GM19397 (cell line): ENCODE data around the gene HOXC10.

Experiments
- ATAC-seq: cut with Tn5 transposase; IDR thresholded peaks from one replicate; pipeline ENCODE4 v1.9.1; 2021; ENCODE audit warnings: mild to moderate bottlenecking, moderate library complexity; ENCODE audit not compliant: unreplicated experiment

The HOXC10 gene

DNA sequence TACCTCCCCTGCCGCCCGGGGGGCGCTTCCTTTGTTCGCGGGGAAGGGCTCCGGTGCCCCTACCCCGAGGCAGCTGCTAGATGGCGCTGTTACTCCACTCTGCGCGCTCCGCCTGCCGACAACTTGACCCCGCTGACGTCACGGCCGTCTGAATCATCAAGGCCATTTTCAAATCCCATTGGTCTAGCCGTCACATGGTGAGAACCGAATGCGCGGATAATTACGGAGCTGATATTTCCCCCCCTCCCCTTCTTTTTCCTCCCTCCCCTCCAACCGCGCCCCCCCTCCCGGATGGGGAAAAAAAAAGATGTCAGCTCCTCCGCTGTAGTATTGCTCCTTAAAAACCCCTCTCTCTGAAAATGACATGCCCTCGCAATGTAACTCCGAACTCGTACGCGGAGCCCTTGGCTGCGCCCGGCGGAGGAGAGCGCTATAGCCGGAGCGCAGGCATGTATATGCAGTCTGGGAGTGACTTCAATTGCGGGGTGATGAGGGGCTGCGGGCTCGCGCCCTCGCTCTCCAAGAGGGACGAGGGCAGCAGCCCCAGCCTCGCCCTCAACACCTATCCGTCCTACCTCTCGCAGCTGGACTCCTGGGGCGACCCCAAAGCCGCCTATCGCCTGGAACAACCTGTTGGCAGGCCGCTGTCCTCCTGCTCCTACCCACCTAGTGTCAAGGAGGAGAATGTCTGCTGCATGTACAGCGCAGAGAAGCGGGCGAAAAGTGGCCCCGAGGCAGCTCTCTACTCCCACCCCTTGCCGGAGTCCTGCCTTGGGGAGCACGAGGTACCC is at the start of gene HOXC10:
Gene HOXC10 (plus strand): TSS at position 246 of the 791 bp plus-strand sequence. CDS start 114 bp downstream, at position 360.
- ATAC-seq, result no peak

DNA sequence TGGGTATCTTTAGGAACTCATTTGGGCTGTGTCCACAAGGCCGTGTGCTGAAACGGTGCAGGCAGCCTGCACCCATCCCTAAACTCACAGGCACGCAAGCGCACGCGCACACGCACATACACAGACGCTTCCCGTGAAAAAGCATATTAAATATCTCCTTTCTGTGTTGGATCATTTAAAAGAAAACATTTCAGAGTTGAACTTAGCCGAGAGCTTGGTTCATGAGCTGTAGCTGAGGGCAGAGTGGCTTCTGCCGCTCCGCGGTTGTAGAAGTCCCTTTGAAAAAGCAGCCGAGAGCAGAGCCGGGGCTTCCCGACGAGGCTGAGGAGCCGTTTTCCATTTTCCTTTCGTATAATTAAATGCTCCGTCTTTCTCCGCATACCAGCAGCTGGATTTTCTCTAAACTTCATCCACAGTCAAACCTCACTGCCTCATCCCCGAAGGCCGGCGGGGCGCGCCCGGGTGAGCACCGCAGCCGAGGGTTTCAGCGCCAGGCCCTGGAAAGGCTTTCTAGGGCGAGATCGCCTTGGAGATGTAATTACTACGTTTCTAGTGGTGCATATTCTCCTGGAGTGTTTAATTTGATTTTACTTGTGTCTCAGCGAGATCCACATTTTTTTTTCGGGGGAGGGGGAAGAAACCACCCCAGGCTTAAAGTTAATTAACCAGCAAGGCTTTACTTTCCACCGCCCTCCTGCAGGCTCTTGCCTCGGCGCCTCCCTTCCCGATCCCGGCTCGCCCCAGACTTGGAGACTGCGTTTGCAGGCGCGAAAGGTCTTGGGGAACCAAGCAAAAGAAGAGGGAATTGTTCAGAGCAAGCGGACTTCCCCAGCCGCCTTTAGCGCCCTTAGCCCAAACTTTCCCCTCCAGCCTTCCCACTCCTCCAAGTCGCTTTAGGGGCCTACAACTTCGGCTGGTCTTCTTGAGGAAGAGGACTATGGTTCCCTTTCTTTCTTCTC is 49.3 kb upstream of the HOXC10 start:
- no peak for ATAC-seq

DNA sequence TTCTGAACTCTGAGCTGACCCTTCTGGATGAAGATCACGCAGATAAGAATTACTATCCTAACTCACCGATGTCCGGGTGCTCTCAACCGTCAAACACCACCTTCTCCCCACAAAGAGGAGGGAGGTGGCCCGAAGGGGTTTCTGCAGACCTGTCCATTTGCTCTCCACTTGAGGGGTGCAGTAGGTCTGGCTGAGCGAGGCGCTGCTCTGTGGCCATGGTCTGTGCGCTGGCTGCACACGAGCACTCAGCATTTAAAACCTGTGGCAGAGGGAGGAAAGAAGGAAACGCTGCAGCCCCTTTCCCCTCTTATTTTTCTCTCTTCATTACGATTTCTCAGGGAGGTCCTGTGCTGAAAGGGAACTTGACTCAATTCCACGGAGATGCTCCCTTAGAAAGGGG is 47.8 kb upstream of the HOXC10 start:
- no peak for ATAC-seq

DNA sequence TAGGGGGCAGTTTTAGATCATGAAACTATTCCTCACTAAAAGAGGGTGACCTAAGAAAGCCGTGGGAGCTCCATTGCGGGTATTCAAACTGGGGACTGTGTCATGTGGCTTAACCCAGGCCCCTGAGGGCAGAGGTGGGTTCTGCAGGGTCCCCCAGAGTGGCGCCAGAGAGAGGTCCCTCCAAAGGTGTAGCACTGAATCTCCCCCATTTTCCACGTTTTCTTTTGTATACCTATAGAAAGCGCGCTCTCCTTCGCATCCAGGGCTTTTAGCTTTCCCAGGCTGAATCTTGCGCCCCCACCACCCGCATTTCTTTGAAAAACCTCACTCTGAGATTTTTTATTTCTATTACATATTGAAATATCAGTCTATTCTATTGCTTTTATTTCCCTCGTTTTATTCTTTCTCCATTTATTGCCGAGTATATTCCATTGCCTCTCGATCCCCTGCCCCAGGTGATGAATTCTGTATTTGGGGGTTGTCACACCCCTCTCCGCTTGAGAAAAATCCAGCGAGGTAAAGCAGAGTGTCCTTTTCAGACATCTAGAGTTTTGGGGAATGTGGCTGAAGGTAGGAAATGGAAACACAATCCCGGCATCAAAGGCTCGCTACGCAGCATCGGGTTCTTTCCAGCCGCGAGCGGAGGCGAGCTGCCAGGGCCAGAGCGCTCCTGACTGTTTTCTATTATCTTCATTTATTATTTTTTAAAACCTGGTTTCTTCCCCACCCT is 47.2 kb upstream of the HOXC10 start:
- no peak for ATAC-seq

DNA sequence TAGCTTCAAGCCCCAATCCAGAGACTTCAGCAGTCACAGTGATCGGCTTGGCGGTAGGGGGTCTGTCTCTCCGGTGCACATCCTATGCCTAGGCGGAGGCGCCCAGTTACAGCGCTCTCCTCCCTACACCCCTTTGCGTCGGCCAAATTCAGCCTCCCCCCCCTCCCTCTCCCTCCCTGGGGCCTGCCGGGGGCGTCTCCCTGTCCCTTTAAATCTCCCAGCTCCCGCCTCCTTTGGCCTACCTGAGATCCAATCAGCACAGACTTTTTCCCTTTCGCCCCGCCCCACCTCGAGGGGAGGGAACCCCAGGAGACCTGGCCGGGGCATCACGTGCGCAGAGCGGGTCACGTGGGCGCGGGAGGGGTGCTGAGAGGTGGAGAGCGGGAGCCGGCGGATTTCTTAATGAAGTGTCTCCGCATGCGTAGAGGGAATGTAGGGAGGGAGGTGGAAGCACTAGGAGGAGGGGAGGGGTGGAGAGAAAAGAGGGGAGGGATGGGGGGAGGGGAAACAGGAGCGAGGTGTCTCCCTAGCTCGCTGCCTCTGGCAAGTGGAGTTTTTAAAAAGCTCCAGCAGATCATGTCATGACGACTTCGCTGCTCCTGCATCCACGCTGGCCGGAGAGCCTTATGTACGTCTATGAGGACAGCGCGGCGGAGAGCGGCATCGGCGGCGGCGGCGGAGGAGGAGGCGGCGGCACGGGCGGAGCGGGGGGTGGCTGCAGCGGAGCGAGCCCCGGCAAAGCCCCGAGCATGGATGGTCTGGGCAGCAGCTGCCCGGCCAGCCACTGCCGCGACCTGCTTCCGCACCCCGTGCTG is 46.4 kb upstream of the HOXC10 start, which contains the start of gene HOXC13:
Gene HOXC13 (plus strand): TSS at position 506 of the 815 bp plus-strand sequence. CDS start 76 bp downstream, at position 582.
- ATAC-seq, result no peak

DNA sequence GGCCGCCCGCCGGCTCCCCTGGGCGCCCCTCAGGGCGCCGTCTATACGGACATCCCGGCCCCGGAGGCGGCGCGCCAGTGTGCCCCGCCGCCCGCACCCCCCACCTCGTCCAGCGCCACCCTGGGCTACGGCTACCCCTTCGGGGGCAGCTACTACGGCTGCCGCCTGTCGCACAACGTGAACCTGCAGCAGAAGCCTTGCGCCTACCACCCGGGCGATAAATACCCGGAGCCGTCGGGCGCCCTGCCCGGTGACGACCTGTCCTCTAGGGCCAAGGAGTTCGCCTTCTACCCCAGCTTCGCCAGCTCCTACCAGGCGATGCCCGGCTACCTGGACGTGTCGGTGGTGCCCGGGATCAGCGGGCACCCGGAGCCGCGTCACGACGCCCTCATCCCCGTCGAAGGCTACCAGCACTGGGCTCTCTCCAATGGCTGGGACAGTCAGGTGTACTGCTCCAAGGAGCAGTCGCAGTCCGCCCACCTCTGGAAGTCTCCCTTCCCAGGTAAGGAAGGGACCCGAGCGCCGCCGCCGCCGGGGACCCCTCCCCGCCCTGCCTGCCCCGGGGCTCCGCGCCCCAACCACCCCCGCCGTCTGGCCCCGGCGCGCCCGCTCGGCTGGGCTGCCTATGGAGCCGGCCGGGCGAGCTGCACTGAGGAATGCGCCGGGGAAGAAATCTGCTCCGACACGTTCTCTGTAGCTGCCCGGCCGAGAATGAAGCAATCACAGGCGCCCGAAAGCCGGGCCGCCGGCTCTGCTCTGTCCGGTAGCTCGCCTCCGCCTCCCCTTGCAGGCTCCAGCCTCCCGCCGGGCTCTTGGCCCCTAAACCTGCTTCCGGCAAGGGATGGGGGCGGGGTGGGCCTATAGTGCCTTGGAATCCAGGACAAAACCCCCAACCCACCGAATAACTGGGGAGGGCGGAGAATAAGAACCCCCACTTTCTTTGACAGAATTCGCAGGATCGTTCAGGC is 45.5 kb upstream of the HOXC10 start:
- no peak for ATAC-seq

DNA sequence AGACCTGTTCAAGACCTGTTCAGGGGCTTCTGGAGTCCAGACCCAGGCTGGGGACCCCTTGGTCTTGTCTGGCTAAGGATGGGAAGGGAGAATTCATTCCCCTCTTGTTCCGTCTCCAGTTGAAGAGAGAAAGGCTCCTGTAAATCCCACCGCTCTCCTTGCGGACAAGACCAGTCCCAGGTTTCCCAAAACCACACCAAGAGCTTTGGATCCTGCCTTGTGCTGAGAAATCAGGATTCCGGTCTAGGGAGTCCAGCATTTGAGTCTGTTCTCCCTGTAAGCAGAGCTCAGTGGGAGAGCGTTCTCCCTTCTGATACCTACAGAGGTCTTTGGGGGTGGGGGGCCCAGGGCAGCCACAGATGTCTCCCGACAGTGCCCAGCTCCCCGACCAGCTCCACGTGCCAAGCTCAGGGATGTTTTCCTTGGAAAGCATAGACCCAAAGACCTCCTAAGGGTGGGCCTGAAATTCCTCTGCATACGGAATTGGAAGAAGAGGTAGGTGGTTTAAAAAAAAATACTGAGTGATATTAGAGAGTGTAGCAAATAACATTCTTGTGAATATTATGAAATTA is 44.4 kb upstream of the HOXC10 start:
- ATAC-seq, result no peak

DNA sequence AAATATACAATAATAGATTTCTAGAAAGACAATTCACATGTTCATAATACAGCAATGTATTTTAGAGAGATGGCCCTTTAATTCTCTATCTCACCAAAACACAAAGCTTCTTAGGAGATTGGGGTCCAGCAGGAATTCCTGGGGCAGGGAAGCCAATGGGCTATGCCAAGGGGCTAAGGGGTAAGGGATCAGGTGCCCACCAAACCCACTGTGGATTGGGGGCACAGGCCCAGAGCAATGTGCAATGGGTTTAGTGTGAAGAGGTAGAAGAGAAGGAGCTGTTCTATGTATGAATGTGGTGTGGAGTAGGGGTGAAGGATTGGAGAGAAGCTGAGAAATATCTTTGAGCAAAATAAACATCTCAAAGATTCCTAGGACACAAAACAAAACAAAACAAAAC is 43.8 kb upstream of the HOXC10 start:
- ATAC-seq, result no peak

DNA sequence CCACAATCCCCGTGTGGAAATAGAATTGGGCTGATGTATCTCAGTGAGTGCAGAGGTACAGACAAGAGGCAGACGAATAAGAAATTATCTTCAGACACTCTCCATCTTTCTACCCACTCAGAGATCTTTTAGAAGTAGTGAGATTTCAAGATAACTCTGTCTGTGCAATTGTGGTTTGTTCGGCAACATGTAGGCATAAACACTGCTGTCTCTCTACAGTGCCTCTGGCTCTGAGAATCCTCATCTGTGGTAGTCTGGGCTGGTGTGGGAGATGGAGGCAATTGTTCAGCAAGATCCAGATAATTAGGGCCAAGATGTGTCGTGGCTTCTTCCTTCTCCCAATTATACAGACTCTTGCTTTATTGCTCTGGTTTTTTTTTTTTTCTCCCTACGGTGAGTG is 43.2 kb upstream of the HOXC10 start:
- no peak for ATAC-seq

DNA sequence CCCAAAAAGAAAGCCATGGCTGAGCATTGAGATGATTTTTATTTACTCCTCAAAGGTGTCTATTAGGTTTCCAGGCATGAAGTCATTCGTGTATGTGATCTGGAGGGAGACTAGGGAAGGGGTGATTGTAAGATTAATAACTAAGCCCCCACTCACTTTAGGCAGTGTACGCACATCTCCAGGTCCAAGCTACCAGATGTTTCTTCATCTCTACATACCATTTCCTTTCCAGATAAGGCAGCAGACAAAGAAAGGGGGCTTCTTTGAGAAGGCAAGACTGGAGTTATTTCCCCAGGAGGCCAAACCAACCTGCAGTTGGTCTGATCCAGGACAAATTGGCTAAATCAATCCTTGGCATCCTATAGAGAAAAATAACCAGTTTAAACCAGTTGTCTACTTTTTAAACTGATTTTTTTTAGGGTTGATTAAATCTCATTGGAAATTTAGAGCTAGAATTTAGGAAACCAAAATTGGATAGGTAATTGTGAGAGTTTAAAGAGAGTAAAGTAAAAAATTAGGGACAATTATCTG is 42.4 kb upstream of the HOXC10 start:
- no peak for ATAC-seq

DNA sequence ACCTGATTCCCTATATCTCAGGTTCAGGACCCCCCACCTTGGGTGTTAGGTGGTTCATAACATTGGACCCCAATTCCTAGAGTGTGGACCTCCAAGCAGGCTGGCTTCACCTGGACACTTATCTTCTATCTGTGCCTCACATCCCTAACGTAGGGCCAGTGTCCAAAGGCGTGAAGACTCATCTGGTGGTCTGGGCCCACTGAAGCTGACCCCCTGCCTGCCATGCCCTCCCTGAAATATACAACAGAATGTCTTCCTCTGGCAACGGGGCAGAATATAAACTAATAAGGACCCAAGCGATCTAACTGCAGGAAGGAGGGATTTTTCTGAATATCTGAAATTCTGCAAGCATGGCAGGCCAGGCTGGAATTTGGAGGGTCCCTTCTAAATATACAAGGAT is 40.7 kb upstream of the HOXC10 start:
- no peak for ATAC-seq

DNA sequence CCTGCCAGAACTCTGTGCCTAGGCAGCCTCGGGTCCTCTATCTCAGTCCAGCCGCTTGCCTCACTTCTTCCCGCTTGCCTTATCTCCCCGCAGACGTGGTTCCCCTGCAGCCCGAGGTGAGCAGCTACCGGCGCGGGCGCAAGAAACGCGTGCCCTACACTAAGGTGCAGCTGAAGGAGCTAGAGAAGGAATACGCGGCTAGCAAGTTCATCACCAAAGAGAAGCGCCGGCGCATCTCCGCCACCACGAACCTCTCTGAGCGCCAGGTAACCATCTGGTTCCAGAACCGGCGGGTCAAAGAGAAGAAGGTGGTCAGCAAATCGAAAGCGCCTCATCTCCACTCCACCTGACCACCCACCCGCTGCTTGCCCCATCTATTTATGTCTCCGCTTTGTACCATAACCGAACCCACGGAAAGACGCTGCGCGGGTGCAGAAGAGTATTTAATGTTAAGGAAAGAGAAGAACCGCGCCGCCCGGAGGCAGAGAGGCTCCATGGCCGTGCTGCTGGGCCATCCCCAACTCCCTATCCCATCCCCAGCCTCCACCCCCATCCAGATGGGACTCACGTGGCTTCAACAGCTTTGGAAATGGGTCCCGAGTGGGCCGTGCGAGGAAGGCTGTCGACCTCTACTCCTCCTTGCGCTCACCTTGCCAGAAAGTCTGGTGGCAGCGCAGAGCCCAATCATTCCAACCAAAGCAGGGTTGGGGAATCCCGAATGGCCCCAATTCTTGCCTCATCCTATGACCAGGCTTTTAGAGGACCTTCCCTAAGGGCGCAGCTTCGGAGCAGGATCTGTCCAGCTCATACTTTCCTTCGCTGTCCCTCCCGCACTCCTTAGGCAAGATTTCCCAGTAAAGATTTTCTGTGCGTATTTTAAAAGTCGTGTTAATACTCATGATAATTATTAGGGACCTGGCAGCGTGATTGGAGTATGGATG is 39.8 kb upstream of the HOXC10 start:
- no peak for ATAC-seq

DNA sequence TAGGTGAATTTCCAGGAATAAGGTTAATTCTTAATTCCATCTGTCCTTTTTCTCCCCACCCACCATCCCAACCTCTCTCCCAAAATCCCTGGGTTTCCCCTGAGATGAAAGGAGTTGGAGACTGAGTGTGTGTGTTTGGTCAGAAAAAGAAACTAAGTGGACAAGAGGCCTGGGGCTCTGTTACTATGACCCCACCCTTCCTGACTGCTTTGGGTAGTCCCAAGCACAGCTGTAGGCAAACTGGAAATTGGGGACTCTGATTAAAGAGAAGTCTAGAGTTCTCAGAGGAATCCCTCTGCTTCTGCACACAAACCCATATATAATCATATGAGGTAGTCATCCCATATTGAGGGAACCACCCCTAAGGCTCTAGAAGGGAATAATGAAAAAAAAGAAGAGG is 37.2 kb upstream of the HOXC10 start:
- ATAC-seq, result no peak

DNA sequence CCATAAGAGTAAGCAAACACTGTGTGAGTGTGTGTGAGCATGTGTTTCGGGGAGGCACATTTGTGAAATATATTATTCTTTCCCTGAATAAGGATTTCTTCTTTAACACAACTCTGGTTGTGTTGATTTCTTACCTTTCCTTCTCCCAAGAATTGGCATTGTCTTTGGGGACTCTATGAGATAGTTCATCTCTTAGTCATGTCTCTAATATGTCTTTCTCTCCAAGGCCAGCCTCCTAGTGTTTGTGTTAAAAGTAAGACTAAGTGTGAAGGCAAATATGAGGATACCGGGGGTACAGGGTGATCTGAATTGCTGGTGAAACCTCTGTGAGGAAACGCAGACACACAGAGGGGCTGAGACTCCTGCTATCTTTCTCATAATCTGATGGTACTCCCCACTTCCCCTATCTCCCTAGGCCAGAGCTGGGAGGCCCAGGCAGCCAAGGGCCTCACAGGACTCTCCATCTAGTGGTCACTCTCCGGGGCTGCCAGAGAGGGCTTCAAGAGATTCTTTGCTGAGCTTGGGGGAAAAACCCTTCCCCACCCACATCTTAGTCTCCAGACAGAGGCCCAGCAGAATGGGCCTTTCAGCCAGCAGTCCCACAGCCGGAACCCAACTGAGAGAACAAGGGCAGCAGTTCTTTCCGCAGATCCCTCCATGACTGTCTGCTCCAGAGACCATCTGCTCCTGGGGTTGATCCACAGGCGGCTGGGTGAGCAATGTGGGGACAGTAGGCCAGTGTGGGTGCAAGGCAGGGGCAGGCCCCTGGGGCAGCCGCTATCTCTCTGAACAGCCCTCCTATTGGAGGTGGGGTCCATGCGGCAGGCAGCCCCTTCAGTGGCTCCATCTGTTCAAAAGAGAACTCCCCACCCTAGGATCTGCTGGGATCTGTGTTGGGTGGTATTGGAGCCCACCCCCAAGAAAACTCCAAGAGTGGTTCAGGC is 36.0 kb upstream of the HOXC10 start:
- ATAC-seq, result no peak

DNA sequence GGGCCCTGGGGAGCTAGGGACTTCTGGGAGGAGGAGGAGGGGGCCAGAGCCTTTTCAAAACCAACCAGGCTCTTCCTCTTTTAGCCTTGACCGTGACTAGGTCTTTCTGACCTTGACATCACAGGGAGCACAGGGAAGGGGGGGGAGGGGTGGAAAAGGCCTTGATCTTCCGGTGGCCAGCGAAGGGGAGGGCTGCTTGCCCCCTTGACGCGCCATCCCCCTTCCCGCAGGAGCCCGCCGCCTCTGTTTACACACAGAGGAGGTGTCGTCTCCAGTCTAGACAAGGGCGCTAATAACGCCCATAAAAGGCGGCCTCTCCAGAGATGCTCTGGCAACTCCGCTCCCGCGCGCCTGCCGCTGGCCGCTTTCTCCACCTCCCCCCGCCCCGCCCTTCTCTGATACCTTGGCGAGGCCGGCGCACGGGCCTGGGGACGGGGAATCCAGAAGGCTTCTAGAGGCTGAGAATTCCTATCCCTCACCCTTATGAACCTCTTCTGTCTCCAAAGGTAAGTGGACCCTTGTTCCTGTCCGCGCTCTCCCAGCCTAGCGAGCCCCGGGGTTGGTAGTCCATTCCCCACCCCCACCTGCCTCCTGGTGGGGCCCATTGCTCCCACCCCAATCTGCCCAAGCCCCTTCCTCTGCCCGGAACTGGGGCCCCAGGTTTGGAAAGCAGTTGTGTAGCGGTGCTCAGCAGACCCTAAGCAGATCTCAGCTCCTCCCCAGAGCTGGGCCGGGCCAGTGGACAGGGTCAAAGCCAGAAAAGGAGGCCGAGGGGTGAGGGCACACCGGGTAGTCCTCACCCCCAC is 35.1 kb upstream of the HOXC10 start:
- no peak for ATAC-seq

DNA sequence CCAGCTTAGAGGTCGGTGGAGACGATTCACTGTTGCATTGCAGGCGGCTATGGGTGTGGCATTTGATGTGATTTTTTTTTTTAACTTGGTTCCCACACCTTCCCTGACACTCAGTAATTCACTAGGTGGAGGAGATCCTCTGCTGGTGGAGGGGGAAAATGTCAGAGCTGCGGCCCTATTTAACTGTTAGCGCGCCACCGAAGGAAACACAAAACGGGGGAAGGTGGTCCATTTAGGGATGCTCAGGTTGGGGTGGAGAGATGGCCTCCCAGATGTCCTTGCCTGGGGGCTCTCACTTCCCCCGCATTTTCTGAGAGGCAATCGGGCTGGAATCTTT is 34.5 kb upstream of the HOXC10 start:
- no peak for ATAC-seq
